Keratinocyte (primary cell): Measurements from ENCODE around the gene ERFE. TPM values are rescaled to one million over a fixed set of nuclear protein-coding genes. Genes with fewer than 3 reads are reported as not detected.

Source experiments
- DNase-seq: peaks from one replicate; pipeline ENCODE4 v3.0.0-alpha.2; 2011; ENCODE audit warnings: low read depth, missing footprints, low spot score
- FAIRE-seq: peaks from 2 replicates; lab custom pipeline; 2011; peaks lifted over from hg19 to GRCh38; lab: Jason Lieb, UNC
- H2AFZ ChIP-seq: 2 replicates; pipeline ENCODE4 v1.6.0; 2012; ENCODE audit warnings: low read length, control low read depth, inconsistent platforms; ENCODE audit not compliant: control insufficient read depth
- H3K27ac ChIP-seq: 2 replicates; pipeline ENCODE4 v1.5.1; 2011; ENCODE audit warnings: low read length; ENCODE audit not compliant: control insufficient read depth, insufficient read depth
- H3K27me3 ChIP-seq: 3 replicates; pipeline ENCODE4 v1.6.0; 2011; ENCODE audit warnings: low read length; ENCODE audit not compliant: control insufficient read depth, insufficient read depth; ENCODE audit errors: extremely low read depth
- H3K36me3 ChIP-seq, 2 experiments: 2 replicates in 1 of 2; 3 replicates in 1 of 2; pipeline ENCODE4 v1.5.1; 2011; ENCODE audit warnings: low read length in 2 of 2, mild to moderate bottlenecking in 1 of 2; ENCODE audit not compliant: control insufficient read depth in 2 of 2, insufficient read depth in 2 of 2; ENCODE audit errors: extremely low read depth in 1 of 2
- H3K4me1 ChIP-seq: 3 replicates; pipeline ENCODE4 v1.5.1; 2011; ENCODE audit warnings: low read length; ENCODE audit not compliant: control insufficient read depth, insufficient read depth; ENCODE audit errors: extremely low read depth
- H3K4me2 ChIP-seq: 3 replicates; pipeline ENCODE4 v1.6.0; 2011; ENCODE audit warnings: low read depth, low read length; ENCODE audit not compliant: control insufficient read depth, insufficient read depth; ENCODE audit errors: extremely low read depth
- H3K4me3 ChIP-seq, 3 experiments: fragments of 200-600 bp in 1 of 3; sonication (generic) in 1 of 3; 2 replicates in 2 of 3; 3 replicates in 1 of 3; pipeline ENCODE4 v1.5.1; 2011 to 2016; ENCODE audit warnings: low read length in 3 of 3, mild to moderate bottlenecking in 3 of 3, control low read depth in 2 of 3, inconsistent platforms in 1 of 3, low read depth in 1 of 3, mixed read lengths in 1 of 3, mixed run types in 1 of 3, moderate library complexity in 1 of 3; ENCODE audit not compliant: control insufficient read depth in 2 of 3, insufficient read depth in 2 of 3; ENCODE audit errors: extremely low read depth in 1 of 3
- H3K79me2 ChIP-seq: 2 replicates; pipeline ENCODE4 v1.6.0; 2012; ENCODE audit warnings: low read length; ENCODE audit not compliant: control insufficient read depth, insufficient read depth
- H3K9ac ChIP-seq: 3 replicates; pipeline ENCODE4 v1.6.0; 2011; ENCODE audit warnings: low read length; ENCODE audit not compliant: control insufficient read depth, insufficient read depth; ENCODE audit errors: extremely low read depth
- H3K9me1 ChIP-seq: 3 replicates; pipeline ENCODE4 v1.6.0; 2011; ENCODE audit warnings: low read length; ENCODE audit not compliant: control insufficient read depth, insufficient read depth; ENCODE audit errors: extremely low read depth
- H3K9me3 ChIP-seq: 2 replicates; pipeline ENCODE4 v1.5.1; 2012; ENCODE audit warnings: low read depth, low read length; ENCODE audit not compliant: control insufficient read depth
- H4K20me1 ChIP-seq: 3 replicates; pipeline ENCODE4 v1.6.0; 2011; ENCODE audit warnings: low read length; ENCODE audit not compliant: control insufficient read depth, insufficient read depth; ENCODE audit errors: extremely low read depth
- EZH2 ChIP-seq: IDR thresholded peaks from one replicate; pipeline ENCODE4 v1.6.1; 2012; ENCODE audit warnings: inconsistent platforms, mild to moderate bottlenecking, low read length, moderate library complexity
- dilution Hi-C: fragments of 300-500 bp; cut with MboI; formaldehyde crosslinking; loops from one replicate; pipeline ENCODE4 v1.7.0; 2020; ENCODE audit warnings: low sequenced_read_pairs; ENCODE audit not compliant: extremely low pct_ligation_motif_present
- polyA plus RNA-seq, 5 experiments: library from polyadenylated mRNA; depleted of rRNA in 3 of 5; stranded (reverse) in 3 of 5; stranded (forward) in 1 of 5; unstranded in 1 of 5; fragments of >200 nt; gene quantifications; 1 replicate in 1 of 5; 2 replicates in 3 of 5; 3 replicates in 1 of 5; pipeline versions ENCODE4 v1.2.1 to v1.2.3, GENCODE V29; 2011 to 2012; ENCODE audit warnings: missing spikeins in 2 of 5, low read depth in 1 of 5, low replicate concordance in 1 of 5
- TF ChIP-seq, protein P1 (sequence below), 3 experiments: IDR thresholded peaks in 1 of 3; conservative IDR thresholded peaks in 1 of 3; optimal IDR thresholded peaks in 1 of 3; 2 replicates in 2 of 3; 3 replicates in 1 of 3; pipeline versions ENCODE3 to v1.5.1; 2011; ENCODE audit warnings: low read length in 3 of 3, mild to moderate bottlenecking in 3 of 3, moderate library complexity in 2 of 3, control low read depth in 1 of 3, inconsistent platforms in 1 of 3; ENCODE audit not compliant: insufficient read depth in 2 of 3; ENCODE audit errors: extremely low read depth in 1 of 3

Gene ERFE
- polyA plus RNA-seq, 1 donor (not counting 4 experiments of a cell fraction or from before 2014, with no cell fraction given), result 0.14 TPM

DNA sequence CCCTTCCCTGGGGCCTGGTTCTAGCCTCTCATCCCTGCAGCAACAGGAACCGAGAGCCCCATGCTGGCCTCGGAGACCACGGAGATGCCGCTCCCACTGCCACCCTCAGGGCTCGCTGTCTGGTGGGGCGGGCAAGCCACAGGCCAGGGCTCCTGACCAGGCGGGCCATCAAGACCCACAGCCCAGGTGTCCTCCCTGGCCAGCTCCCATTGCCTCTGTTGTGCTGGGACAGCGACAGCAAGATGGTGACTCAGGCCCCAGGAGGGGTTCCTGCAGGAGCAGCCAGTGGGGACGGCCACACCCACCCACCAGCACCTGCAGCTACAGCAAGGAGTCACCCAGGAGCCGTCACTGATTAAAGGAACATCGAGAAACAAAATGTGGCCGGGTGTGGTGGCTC, 12.9 kb upstream of the ERFE start:
- Histone ChIP-seq H4K20me1 (no peaks in the 10 kb centered on the region), H3K9me1 (no peaks in the 10 kb centered on the region), H3K4me1 (peaks cover 30% of the 10 kb centered on the region), H3K27me3 (no peaks in the 10 kb centered on the region), H3K4me2 (no peak overlapping the region), H3K36me3 (no peaks in the 10 kb centered on the region), H2AFZ (no peak overlapping the region), H3K27ac (no peak overlapping the region), H3K9me3 (no peaks in the 10 kb centered on the region), H3K9ac (no peak overlapping the region), H3K4me3 (no peak overlapping the region), H3K79me2 (no peaks in the 10 kb centered on the region)
- DNase-seq (no peak), FAIRE-seq (no peak)
- dilution Hi-C loops, result no loop called here
- TF ChIP-seq, protein P1, sequence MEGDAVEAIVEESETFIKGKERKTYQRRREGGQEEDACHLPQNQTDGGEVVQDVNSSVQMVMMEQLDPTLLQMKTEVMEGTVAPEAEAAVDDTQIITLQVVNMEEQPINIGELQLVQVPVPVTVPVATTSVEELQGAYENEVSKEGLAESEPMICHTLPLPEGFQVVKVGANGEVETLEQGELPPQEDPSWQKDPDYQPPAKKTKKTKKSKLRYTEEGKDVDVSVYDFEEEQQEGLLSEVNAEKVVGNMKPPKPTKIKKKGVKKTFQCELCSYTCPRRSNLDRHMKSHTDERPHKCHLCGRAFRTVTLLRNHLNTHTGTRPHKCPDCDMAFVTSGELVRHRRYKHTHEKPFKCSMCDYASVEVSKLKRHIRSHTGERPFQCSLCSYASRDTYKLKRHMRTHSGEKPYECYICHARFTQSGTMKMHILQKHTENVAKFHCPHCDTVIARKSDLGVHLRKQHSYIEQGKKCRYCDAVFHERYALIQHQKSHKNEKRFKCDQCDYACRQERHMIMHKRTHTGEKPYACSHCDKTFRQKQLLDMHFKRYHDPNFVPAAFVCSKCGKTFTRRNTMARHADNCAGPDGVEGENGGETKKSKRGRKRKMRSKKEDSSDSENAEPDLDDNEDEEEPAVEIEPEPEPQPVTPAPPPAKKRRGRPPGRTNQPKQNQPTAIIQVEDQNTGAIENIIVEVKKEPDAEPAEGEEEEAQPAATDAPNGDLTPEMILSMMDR (optimal IDR thresholded peaks at IDR 0.05 in 1 of 3, IDR thresholded peaks at IDR 0.05 in 1 of 3, conservative IDR thresholded peaks at IDR 0.05 in 1 of 3; ENCODE audit: extremely low read depth in 1 of 3, insufficient read depth in 2 of 3, low read length in 3 of 3), result no peak
- no peak for TF ChIP-seq EZH2

DNA sequence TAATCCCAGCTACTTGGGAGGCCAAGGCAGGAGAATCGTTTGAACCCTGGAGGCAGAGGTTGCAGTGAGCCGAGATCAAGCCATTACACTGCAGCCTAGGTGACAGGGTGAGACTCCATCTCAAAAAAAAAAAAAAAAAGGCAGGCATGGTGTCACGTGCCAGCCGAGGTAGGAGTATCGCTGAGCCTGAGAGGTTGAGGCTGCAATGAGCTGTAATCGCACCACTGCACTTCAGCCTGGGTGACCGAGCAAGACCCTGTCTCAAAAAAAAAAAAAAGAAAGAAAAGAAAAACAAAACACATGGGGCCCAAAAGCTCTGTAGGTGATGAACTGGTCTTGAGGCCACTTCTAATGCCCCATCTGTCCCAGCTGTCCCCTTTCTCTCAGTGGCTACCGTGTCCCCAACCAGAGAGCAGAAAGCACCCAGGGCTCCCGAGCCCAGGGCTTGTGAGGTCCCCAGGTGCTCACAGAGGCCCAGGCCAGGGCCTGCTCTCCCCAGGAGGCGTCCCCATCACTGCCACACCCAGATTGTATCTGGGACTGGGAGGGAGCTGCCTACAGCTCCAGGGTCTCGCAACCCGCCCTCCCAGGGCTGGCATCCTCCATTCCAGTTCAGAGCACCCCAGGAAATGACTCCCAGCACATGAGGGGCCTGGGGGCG, 11.8 kb upstream of the ERFE start:
- H2AFZ ChIP-seq, result no peak overlapping the region
- H3K79me2 ChIP-seq, result no peaks in the 10 kb centered on the region
- H3K9me1 ChIP-seq, result no peaks in the 10 kb centered on the region
- no peak overlapping the region for H3K4me2 ChIP-seq
- H3K9ac ChIP-seq, result no peak overlapping the region
- no peak for FAIRE-seq
- H3K27ac ChIP-seq, result no peak overlapping the region
- H3K4me1 ChIP-seq, result peaks cover 20% of the 10 kb centered on the region
- H3K4me3 ChIP-seq, result no peak overlapping the region
- H3K36me3 ChIP-seq, result no peaks in the 10 kb centered on the region
- H3K27me3 ChIP-seq, result no peaks in the 10 kb centered on the region
- no peaks in the 10 kb centered on the region for H3K9me3 ChIP-seq
- no peak for DNase-seq
- H4K20me1 ChIP-seq, result no peaks in the 10 kb centered on the region
- dilution Hi-C loops, result no loop called here
- TF ChIP-seq, protein P1 (optimal IDR thresholded peaks at IDR 0.05 in 1 of 3, IDR thresholded peaks at IDR 0.05 in 1 of 3, conservative IDR thresholded peaks at IDR 0.05 in 1 of 3; ENCODE audit: extremely low read depth in 1 of 3, insufficient read depth in 2 of 3, low read length in 3 of 3), result no peak
- no peak for TF ChIP-seq EZH2
